B cell (primary cell): ENCODE measurements around the gene HOXB3. TPM values are rescaled to one million over a fixed set of nuclear protein-coding genes. Genes with fewer than 3 reads are reported as not detected.

ENCODE experiments used
- ATAC-seq: fragments of 200-7000 bp; cut with Tn5 transposase; one replicate; pipeline ENCODE4 v1.10.0; 2021; ENCODE audit warnings: low read depth, mild to moderate bottlenecking, moderate number of reproducible peaks, moderate library complexity
- CTCF ChIA-PET: fragments of 350-600 bp; sonication (Branson Sonifier 250); formaldehyde crosslinking; loops from one replicate; lab custom pipeline; 2021; ENCODE audit warnings: antibody characterized with exemption, inconsistent platforms; lab: Charles Lee
- POLR2A ChIA-PET: fragments of 350-600 bp; sonication (Branson Sonifier 250); formaldehyde crosslinking; loops from one replicate; lab custom pipeline; 2021; ENCODE audit warnings: antibody characterized with exemption; lab: Charles Lee
- DNase-seq: peaks from one replicate; pipeline ENCODE4 v3.0.0; 2013
- H2AFZ ChIP-seq: 2 replicates; pipeline ENCODE4 v1.6.1; 2012; ENCODE audit warnings: mild to moderate bottlenecking, low read depth, low read length; ENCODE audit not compliant: insufficient read depth, poor library complexity, severe bottlenecking
- H3K27ac ChIP-seq, 2 donors: 1 replicate in 1 of 2; 2 replicates in 1 of 2; pipeline ENCODE4 v1.5.1; 2012 to 2013; ENCODE audit warnings: low read length in 2 of 2, mild to moderate bottlenecking in 2 of 2, moderate library complexity in 1 of 2
- H3K27me3 ChIP-seq, 4 experiments: fragments of 200-600 bp in 1 of 4; sonication (generic) in 1 of 4; replicated peaks in 1 of 4; 1 replicate in 2 of 4; 2 replicates in 2 of 4; pipeline versions ENCODE4 v1.6.1 to v1.7.0; 2013 to 2016; ENCODE audit warnings: low read length in 3 of 4, mild to moderate bottlenecking in 2 of 4, mixed read lengths in 1 of 4, moderate library complexity in 1 of 4; ENCODE audit not compliant: insufficient read depth in 4 of 4, control insufficient read depth in 3 of 4; ENCODE audit errors: control extremely low read depth in 1 of 4
- H3K36me3 ChIP-seq, 2 experiments: replicated peaks in 1 of 2; 1 replicate in 1 of 2; 2 replicates in 1 of 2; pipeline versions ENCODE4 v1.6.1 to v1.7.1; 2013; ENCODE audit warnings: low read length in 1 of 2; ENCODE audit not compliant: insufficient read depth in 2 of 2, control insufficient read depth in 1 of 2; ENCODE audit errors: control extremely low read depth in 1 of 2, extremely low read depth in 1 of 2
- H3K4me1 ChIP-seq, 2 donors: fragments of 200-600 bp in 1 of 2; sonication (generic) in 1 of 2; 1 replicate in 1 of 2; 2 replicates in 1 of 2; pipeline versions ENCODE4 v1.5.1 to v1.6.1; 2013 to 2017; ENCODE audit warnings: low read length in 2 of 2; ENCODE audit not compliant: control insufficient read depth in 2 of 2, insufficient read depth in 2 of 2
- H3K4me2 ChIP-seq: replicated peaks from 2 replicates; pipeline ENCODE3; 2012; ENCODE audit warnings: mild to moderate bottlenecking, low read depth, low read length; ENCODE audit not compliant: poor library complexity, severe bottlenecking
- H3K4me3 ChIP-seq, 5 experiments: fragments of 200-600 bp in 1 of 5; sonication (generic) in 1 of 5; 1 replicate in 3 of 5; 2 replicates in 2 of 5; pipeline versions ENCODE4 v1.5.1 to v1.7.0; 2011 to 2016; ENCODE audit warnings: low read length in 4 of 5, mild to moderate bottlenecking in 4 of 5, low read depth in 2 of 5, control low read depth in 1 of 5, moderate library complexity in 1 of 5; ENCODE audit not compliant: insufficient read depth in 1 of 5; ENCODE audit errors: control extremely low read depth in 1 of 5, extremely low read depth in 1 of 5
- H3K79me2 ChIP-seq: fragments of 200-600 bp; sonication (generic); one replicate; pipeline ENCODE4 v1.6.0; 2016; ENCODE audit warnings: low read length; ENCODE audit not compliant: control insufficient read depth, insufficient read depth
- H3K9ac ChIP-seq: fragments of 200-600 bp; sonication (generic); 2 replicates; pipeline ENCODE4 v1.6.1; 2017; ENCODE audit warnings: mild to moderate bottlenecking, low read length, moderate library complexity
- H3K9me3 ChIP-seq, 3 donors: one replicate each; pipeline versions ENCODE4 v1.6.1 to v1.7.1; 2013; ENCODE audit warnings: low read length in 2 of 3; ENCODE audit not compliant: control insufficient read depth in 2 of 3, insufficient read depth in 1 of 3; ENCODE audit errors: control extremely low read depth in 1 of 3
- H4K20me1 ChIP-seq: 2 replicates; pipeline ENCODE4 v1.6.0; 2012; ENCODE audit warnings: mild to moderate bottlenecking, low read length; ENCODE audit not compliant: insufficient read depth, control insufficient read depth, poor library complexity, severe bottlenecking
- H3K27ac Mint-ChIP-seq: one replicate; pipeline ENCODE4 v1.8.0; 2021; ENCODE audit warnings: mixed read lengths
- H3K27me3 Mint-ChIP-seq: one replicate; pipeline ENCODE4 v1.8.0; 2021; ENCODE audit warnings: mixed read lengths
- H3K4me1 Mint-ChIP-seq: one replicate; pipeline ENCODE4 v1.8.0; 2021; ENCODE audit warnings: mixed read lengths
- H3K4me3 Mint-ChIP-seq: one replicate; pipeline ENCODE4 v1.8.0; 2021; ENCODE audit warnings: mixed read lengths
- H3K9me3 Mint-ChIP-seq: one replicate; pipeline ENCODE4 v1.8.0; 2022; ENCODE audit warnings: mixed read lengths; ENCODE audit not compliant: insufficient read depth
- EZH2 ChIP-seq: IDR thresholded peaks from 2 replicates; pipeline ENCODE4 v1.6.1; 2012; ENCODE audit warnings: borderline replicate concordance, low read depth, mild to moderate bottlenecking, moderate library complexity, low read length; ENCODE audit not compliant: insufficient read depth, poor library complexity, severe bottlenecking
- WGBS: methylation state at CpG from one replicate; pipeline ENCODE4 v1.1.5; 2013; ENCODE audit warnings: missing lambda C conversion rate; ENCODE audit not compliant: insufficient coverage; 5-methylcytosine and 5-hydroxymethylcytosine counted together
- intact Hi-C: fragments of 100-400 bp; cut with micrococcal nuclease; formaldehyde crosslinking; loops from one replicate; pipeline ENCODE4 v1.10.0; 2022
- polyA plus RNA-seq: library from polyadenylated mRNA; depleted of rRNA; stranded (reverse); fragments of >200 nt; gene quantifications from 2 replicates; pipeline ENCODE4 v1.2.3, GENCODE V29; 2012
- total RNA-seq, 2 donors: library from RNA; stranded (reverse); fragments of 120-200 nt in 1 of 2; gene quantifications; 1 replicate in 1 of 2; 2 replicates in 1 of 2; pipeline versions ENCODE4 v1.2.3 to v1.2.4, GENCODE V29; 2013 to 2022
- TF ChIP-seq, protein P1 (sequence below): fragments of 200-600 bp; IDR thresholded peaks from one replicate; pipeline ENCODE4 v1.8.0; 2022; ENCODE audit warnings: antibody characterized with exemption, mild to moderate bottlenecking

Gene HOXB3
- total and polyA plus RNA-seq, 2 donors (not counting 1 experiment from before 2014, with no cell fraction given): 3.0 to 4.0 TPM

GRCh38 chr17:48625495-48626244 lies 35.6 kb upstream of the HOXB3 start:
- Mint-ChIP-seq H3K4me3 (peak overlapping the region; percentile 80), H3K27ac (no peak overlapping the region), H3K27me3 (peaks cover 80% of the 10 kb centered on the region), H3K4me1 (peaks cover 21% of the 10 kb centered on the region), H3K9me3 (no peaks in the 10 kb centered on the region)
- Histone ChIP-seq H3K27me3 (peaks cover 0 to 97% (median 71%) of the 10 kb centered on the region in 4 experiments), H3K4me1 (peaks cover 26 to 30% of the 10 kb centered on the region in 2 donors), H3K9ac (peak overlapping the region; percentile 63), H3K36me3 (no peaks in the 10 kb centered on the region), H3K9me3 (peaks cover 0 to 9% (median 0%) of the 10 kb centered on the region in 3 donors), H3K4me2 (peak overlapping the region; percentile 97), H2AFZ (peak overlapping the region; percentile 76), H4K20me1 (no peaks in the 10 kb centered on the region), H3K4me3 (peak overlapping the region in 4 of 5 experiments; percentile 17 to 66 (median 44)), H3K79me2 (no peaks in the 10 kb centered on the region), H3K27ac (no peak overlapping the region)
- ATAC-seq (peak; percentile 73), DNase-seq (peak; percentile 75)
- TF ChIP-seq, protein P1, sequence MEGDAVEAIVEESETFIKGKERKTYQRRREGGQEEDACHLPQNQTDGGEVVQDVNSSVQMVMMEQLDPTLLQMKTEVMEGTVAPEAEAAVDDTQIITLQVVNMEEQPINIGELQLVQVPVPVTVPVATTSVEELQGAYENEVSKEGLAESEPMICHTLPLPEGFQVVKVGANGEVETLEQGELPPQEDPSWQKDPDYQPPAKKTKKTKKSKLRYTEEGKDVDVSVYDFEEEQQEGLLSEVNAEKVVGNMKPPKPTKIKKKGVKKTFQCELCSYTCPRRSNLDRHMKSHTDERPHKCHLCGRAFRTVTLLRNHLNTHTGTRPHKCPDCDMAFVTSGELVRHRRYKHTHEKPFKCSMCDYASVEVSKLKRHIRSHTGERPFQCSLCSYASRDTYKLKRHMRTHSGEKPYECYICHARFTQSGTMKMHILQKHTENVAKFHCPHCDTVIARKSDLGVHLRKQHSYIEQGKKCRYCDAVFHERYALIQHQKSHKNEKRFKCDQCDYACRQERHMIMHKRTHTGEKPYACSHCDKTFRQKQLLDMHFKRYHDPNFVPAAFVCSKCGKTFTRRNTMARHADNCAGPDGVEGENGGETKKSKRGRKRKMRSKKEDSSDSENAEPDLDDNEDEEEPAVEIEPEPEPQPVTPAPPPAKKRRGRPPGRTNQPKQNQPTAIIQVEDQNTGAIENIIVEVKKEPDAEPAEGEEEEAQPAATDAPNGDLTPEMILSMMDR: no peak
- TF ChIP-seq EZH2: peak; percentile 38
- ChIA-PET CTCF (interaction anchor here (0.8 to 1.9 kb wide), 8 partner anchors 9 to 361 kb away, joined by 3 to 9 read pairs (median 3); no protein-coding TSS in a partner anchor), POLR2A (interaction anchor here (0.5 to 0.6 kb wide), 3 partner anchors 25 to 330 kb away, joined by 3 to 5 read pairs (median 4); no protein-coding TSS in a partner anchor)
- under 1% methylated on average over 69 of the region's 69 CpGs for WGBS
- intact Hi-C loops: no loop called here
